UCSD-AML1 (cell line): ENCODE results near the gene ADAM15.

ENCODE experiments used
- DNase-seq: peaks from one replicate; lab custom pipeline; 2025; ENCODE audit not compliant: unreplicated experiment; lab: John Stamatoyannopoulos, UW

The ADAM15 gene

GRCh38 chr1:155070158-155070621 lies 19.1 kb downstream of the ADAM15 start:
- no peak for DNase-seq

GRCh38 chr1:155070721-155071569 lies 19.8 kb downstream of the ADAM15 start:
- no peak for DNase-seq

GRCh38 chr1:155071701-155072100 lies 20.6 kb downstream of the ADAM15 start:
- DNase-seq: no peak

GRCh38 chr1:155072531-155073289 lies 21.6 kb downstream of the ADAM15 start:
- no peak for DNase-seq

- DNase-seq: peak; percentile 62
Observed at GRCh38 chr1:155073377-155074242, 22.5 kb downstream of the ADAM15 start.

GRCh38 chr1:155075535-155075934 lies 24.4 kb downstream of the ADAM15 start:
- DNase-seq: no peak

- DNase-seq: no peak
Observed at GRCh38 chr1:155076371-155076770, 25.3 kb downstream of the ADAM15 start.

GRCh38 chr1:155077346-155077745 lies 26.2 kb downstream of the ADAM15 start:
- no peak for DNase-seq

GRCh38 chr1:155077758-155078445 lies 26.8 kb downstream of the ADAM15 start:
- DNase-seq: no peak

GRCh38 chr1:155078469-155079209 lies 27.5 kb downstream of the ADAM15 start, which contains the start of gene EFNA3:
EFNA3 (plus strand) TSS chr1:155078837; CDS start chr1:155078942, 105 bp downstream.
- peak; percentile 71 for DNase-seq

GRCh38 chr1:155079210-155079486 lies 28.0 kb downstream of the ADAM15 start:
- no peak for DNase-seq

GRCh38 chr1:155079487-155080311 lies 28.6 kb downstream of the ADAM15 start:
- DNase-seq: no peak

- DNase-seq: peak; percentile 29
Observed at GRCh38 chr1:155080312-155081228, 29.5 kb downstream of the ADAM15 start.

- DNase-seq: no peak
Observed at GRCh38 chr1:155081472-155082300, 30.6 kb downstream of the ADAM15 start.

- DNase-seq: no peak
Observed at GRCh38 chr1:155082301-155083051, 31.4 kb downstream of the ADAM15 start.

- no peak for DNase-seq
Observed at GRCh38 chr1:155083052-155083541, 32.0 kb downstream of the ADAM15 start.
